HCT116 (cell line): ENCODE data around the gene DUSP2.

Experiments used
- CEBPB ChIP-seq: IDR thresholded peaks from 2 replicates; pipeline ENCODE4 v1.6.1; 2012; ENCODE audit warnings: low read depth
- CTCF ChIP-seq, 3 experiments: fragments of 200-600 bp in 1 of 3; sonication (generic) in 1 of 3; IDR thresholded peaks in 2 of 3; conservative IDR thresholded peaks in 1 of 3; 2 replicates each; pipeline ENCODE4 v1.5.1; 2012 to 2017; ENCODE audit warnings: low read depth in 2 of 3, low read length in 2 of 3, antibody characterized with exemption in 1 of 3, borderline replicate concordance in 1 of 3, control low read depth in 1 of 3, mild to moderate bottlenecking in 1 of 3, mixed read lengths in 1 of 3, mixed run types in 1 of 3, moderate library complexity in 1 of 3; ENCODE audit not compliant: insufficient read depth in 1 of 3
- EZH2 ChIP-seq: fragments of 200-600 bp; sonication (generic); IDR thresholded peaks from 2 replicates; pipeline ENCODE4 v1.6.1; 2017; ENCODE audit warnings: antibody characterized with exemption, mixed run types
- JUND ChIP-seq: IDR thresholded peaks from 2 replicates; pipeline ENCODE4 v1.6.1; 2012
- MAX ChIP-seq: IDR thresholded peaks from 2 replicates; pipeline ENCODE4 v1.6.1; 2012
- SP1 ChIP-seq: IDR thresholded peaks from 2 replicates; pipeline ENCODE4 v1.6.1; 2012; ENCODE audit warnings: low read depth

GRCh38 chr2:96150791-96151594 lies 5.8 kb upstream of the DUSP2 start:
- no peak for TF ChIP-seq CTCF (IDR thresholded peaks at IDR 0.05 in 2 of 3, conservative IDR thresholded peaks at IDR 0.05 in 1 of 3; ENCODE audit: borderline replicate concordance in 1 of 3, insufficient read depth in 1 of 3, low read depth in 2 of 3, low read length in 2 of 3)
- TF ChIP-seq MAX: no peak
- TF ChIP-seq SP1: no peak
- no peak for TF ChIP-seq JUND
- no peak for TF ChIP-seq CEBPB
- no peak for TF ChIP-seq EZH2
